Skeletal muscle tissue (tissue), 4 donors: ENCODE measurements around the gene EXOC3L1. TPM values are rescaled to one million over a fixed set of nuclear protein-coding genes. Genes with fewer than 3 reads are reported as not detected.

Experiments used
- H3K27ac ChIP-seq: one replicate; pipeline ENCODE4 v1.7.0; 2013; ENCODE audit warnings: mild to moderate bottlenecking, low read depth, low read length, inconsistent platforms
- H3K27me3 ChIP-seq, 3 donors: one replicate each; pipeline ENCODE4 v1.7.0; 2013; ENCODE audit warnings: low read length in 3 of 3; ENCODE audit not compliant: control insufficient read depth in 3 of 3, insufficient read depth in 3 of 3
- H3K36me3 ChIP-seq, 3 donors: one replicate each; pipeline ENCODE4 v1.7.0; 2013; ENCODE audit warnings: low read length in 3 of 3; ENCODE audit not compliant: control insufficient read depth in 3 of 3, insufficient read depth in 3 of 3
- H3K4me1 ChIP-seq, 3 donors: one replicate each; pipeline ENCODE4 v1.7.0; 2013; ENCODE audit warnings: low read length in 3 of 3, mild to moderate bottlenecking in 3 of 3; ENCODE audit not compliant: control insufficient read depth in 3 of 3, insufficient read depth in 3 of 3
- H3K4me3 ChIP-seq, 3 donors: one replicate each; pipeline ENCODE4 v1.7.0; 2013; ENCODE audit warnings: low read length in 3 of 3
- H3K9ac ChIP-seq, 3 donors: one replicate each; pipeline ENCODE4 v1.7.0; 2013; ENCODE audit warnings: low read length in 3 of 3, mild to moderate bottlenecking in 3 of 3, moderate library complexity in 2 of 3, low read depth in 1 of 3
- H3K9me3 ChIP-seq, 3 donors: one replicate each; pipeline ENCODE4 v1.7.0; 2013; ENCODE audit warnings: low read length in 3 of 3; ENCODE audit not compliant: control insufficient read depth in 3 of 3
- total RNA-seq: library from RNA; depleted of rRNA; stranded (reverse); fragments of >200 nt; gene quantifications from one replicate; pipeline ENCODE4 v1.2.3, GENCODE V29; 2014
- donor health status: Osteomylitis.

The EXOC3L1 gene
- total RNA-seq, 1 donor from 2014 or later, result 5.2 TPM

DNA sequence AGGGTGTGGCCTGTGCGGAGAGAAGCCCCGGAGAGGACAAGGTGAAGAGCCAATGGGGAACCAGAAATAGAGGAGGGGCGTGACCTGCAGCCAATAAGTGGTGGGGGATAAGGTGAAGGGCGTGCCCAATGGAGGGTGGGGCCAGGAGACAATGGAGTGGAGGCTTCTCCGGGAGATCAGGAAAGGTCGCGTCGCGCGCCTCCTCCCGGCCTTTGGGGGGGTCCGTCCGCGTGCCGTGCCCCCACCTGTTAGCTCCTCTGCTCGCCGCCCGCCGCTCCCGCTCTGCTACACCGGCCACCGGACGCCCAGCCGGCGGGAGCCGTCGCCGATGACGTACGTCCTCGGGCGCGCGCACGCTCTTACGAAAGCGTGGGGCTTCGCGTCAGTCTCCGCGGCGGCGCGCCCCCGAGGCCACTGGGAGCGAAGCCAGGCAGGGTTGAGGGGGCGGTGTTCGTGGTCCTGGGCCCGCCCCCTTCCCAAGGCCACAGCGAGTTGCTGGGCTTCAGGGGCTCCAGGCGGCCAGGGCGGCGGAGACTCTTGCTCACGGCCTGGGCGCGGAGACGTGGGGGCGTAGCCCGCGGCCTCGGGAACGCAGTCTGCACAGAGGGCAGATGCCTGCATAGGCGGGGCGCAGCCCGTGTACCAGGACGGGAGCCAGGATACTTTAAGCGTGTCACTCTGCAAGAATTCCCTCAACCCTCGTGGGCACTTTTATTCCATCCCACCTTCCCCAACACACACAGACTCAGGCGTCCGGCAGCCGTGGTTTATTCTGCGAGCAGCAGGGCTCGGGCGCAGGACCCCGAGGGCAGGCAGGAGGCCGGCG, 6.1 kb downstream of the EXOC3L1 start, which contains the start of gene MATCAP1:
MATCAP1 (minus strand) TSS at position 337 of the 826 bp plus-strand sequence. CDS start 3,353 bp downstream, outside the sequence.
- Histone ChIP-seq H3K27me3 (no peaks in the 10 kb centered on the region), H3K4me1 (peaks cover 31 to 49% (median 42%) of the 10 kb centered on the region in 3 donors), H3K36me3 (no peaks in the 10 kb centered on the region), H3K27ac (peak within 1 kb of the TSS; percentile 95), H3K9ac (peak within 1 kb of the TSS; percentile 82 to 91 (median 89)), H3K4me3 (peak within 1 kb of the TSS; percentile 80 to 84 (median 82)), H3K9me3 (no peaks in the 10 kb centered on the region)

DNA sequence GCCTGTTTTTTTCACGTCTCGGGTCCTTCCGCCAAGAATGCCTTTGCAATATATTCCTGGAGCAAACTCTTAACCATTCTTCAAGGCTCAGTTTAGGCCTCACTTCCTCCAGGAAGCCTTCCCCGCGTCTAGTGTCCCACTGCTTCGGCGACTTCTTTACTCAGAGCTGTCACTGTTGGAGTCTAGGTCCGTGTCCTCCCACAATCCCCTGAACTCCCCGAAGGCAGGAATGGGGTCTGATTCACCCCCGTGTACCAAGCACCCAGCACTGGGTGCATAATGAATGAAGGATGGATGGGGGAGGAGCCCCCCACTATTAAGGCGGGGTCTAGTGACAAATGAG, 6.7 kb downstream of the EXOC3L1 start:
- H3K9ac ChIP-seq, result peak overlapping the region; percentile 82 to 91 (median 89)
- no peaks in the 10 kb centered on the region for H3K27me3 ChIP-seq
- H3K9me3 ChIP-seq, result no peaks in the 10 kb centered on the region
- peak overlapping the region; percentile 80 to 84 (median 82) for H3K4me3 ChIP-seq
- peak overlapping the region; percentile 95 for H3K27ac ChIP-seq
- H3K36me3 ChIP-seq, result no peaks in the 10 kb centered on the region
- H3K4me1 ChIP-seq, result peaks cover 37 to 54% (median 45%) of the 10 kb centered on the region in 3 donors

- Histone ChIP-seq H3K9ac (peak overlapping the region in 1 of 3 donors; percentile 91), H3K27me3 (no peaks in the 10 kb centered on the region), H3K27ac (no peak overlapping the region), H3K36me3 (no peaks in the 10 kb centered on the region), H3K9me3 (no peaks in the 10 kb centered on the region), H3K4me3 (no peak overlapping the region), H3K4me1 (peaks cover 43 to 64% (median 52%) of the 10 kb centered on the region in 3 donors)
Observed at GRCh38 chr16:67182288-67182687, 7.6 kb downstream of the EXOC3L1 start.

- Histone ChIP-seq H3K4me1 (peaks cover 48 to 68% (median 52%) of the 10 kb centered on the region in 3 donors), H3K36me3 (peaks cover 0 to 2% (median 0%) of the 10 kb centered on the region in 3 donors), H3K4me3 (no peak overlapping the region), H3K9ac (peak overlapping the region in 2 of 3 donors; percentile 8 to 32), H3K9me3 (no peaks in the 10 kb centered on the region), H3K27ac (peak overlapping the region; percentile 45), H3K27me3 (no peaks in the 10 kb centered on the region)
Observed at GRCh38 chr16:67181346-67181745, 8.6 kb downstream of the EXOC3L1 start.

- H3K9me3 ChIP-seq, result no peaks in the 10 kb centered on the region
- no peak overlapping the region for H3K4me3 ChIP-seq
- H3K9ac ChIP-seq, result no peak overlapping the region
- H3K36me3 ChIP-seq, result peaks cover 5 to 10% (median 8%) of the 10 kb centered on the region in 3 donors
- H3K27ac ChIP-seq, result no peak overlapping the region
- peaks cover 50 to 74% (median 52%) of the 10 kb centered on the region in 3 donors for H3K4me1 ChIP-seq
- no peaks in the 10 kb centered on the region for H3K27me3 ChIP-seq
Observed at GRCh38 chr16:67180166-67180565, 9.8 kb downstream of the EXOC3L1 start.

GRCh38 chr16:67179421-67180080, 10.4 kb downstream of the EXOC3L1 start:
- peaks cover 51 to 74% (median 52%) of the 10 kb centered on the region in 3 donors for H3K4me1 ChIP-seq
- no peak overlapping the region for H3K27ac ChIP-seq
- H3K9ac ChIP-seq, result peak overlapping the region in 1 of 3 donors; percentile 25

DNA sequence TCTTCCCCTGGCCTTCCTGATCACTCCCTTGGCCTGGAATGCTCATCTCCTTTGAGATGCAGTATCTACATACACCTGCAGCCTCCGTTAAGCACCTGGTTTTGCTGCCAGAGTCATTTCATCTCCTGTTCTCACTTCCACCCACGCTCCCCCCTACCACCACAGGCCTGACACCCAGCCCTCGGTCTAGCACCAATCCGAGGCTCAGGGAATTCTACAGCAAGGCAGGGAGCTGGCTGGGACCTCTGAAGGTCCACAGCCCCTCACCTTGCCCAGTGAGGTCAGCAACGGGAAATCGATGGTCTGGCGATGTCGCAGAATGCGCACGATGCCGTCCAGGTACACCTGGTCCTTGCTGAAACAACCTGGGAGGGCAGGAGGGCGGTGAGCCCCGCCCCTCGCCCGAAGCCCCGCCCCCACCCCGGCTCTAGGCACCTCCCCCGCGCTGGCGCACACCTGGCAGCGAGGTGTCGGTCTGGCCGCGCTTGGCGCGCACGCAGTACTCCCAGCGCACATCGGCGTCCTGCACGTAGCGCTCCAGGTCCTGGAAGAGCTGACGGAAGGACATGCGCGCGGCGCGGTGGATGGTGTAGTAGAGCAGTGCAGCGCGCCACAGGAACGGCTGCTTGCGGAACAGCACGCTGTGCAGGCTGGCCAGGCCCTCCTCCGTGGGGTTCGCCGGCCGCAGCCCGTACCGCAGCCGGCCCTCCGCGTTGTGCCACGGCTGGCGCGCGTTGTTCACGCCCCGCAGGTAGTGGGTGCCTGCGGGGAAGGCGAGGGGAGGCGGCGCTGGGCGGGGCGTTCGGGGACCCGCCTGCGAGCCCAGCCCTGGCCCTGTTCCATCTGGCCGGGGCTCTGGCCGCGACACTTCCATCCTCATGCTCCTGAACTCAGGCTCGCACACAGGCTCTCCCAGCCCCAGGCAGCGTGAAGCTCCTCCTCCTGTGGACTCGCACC, 11.9 kb downstream of the EXOC3L1 start:
- Histone ChIP-seq H3K9me3 (no peaks in the 10 kb centered on the region), H3K36me3 (peaks cover 10 to 14% (median 12%) of the 10 kb centered on the region in 3 donors)

More at GRCh38 chr16:67179421-67180080, 10.4 kb downstream of the EXOC3L1 start:
- Histone ChIP-seq H3K4me3 (no peak overlapping the region), H3K36me3 (peaks cover 10 to 14% (median 12%) of the 10 kb centered on the region in 3 donors), H3K27me3 (no peaks in the 10 kb centered on the region), H3K9me3 (no peaks in the 10 kb centered on the region)

DNA sequence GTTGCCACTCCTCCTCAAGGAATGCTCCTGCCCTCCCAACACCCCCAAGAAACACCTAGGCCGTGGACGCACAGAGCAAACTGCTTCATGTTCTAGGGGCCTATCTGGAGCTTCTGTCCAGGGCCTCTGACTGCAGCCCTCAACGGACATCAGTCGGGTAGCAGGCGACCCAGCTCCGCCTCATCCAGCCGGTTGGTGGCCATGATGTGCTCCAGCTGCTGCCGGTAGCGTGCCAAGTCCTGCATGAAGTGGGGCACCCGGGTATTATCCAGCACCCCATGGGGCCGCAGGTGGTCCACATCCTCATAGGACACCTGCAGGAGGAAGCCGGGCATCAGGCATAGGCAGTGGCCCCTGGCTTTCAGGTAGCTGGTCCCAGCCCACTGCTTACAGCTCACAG, 13.3 kb downstream of the EXOC3L1 start:
- Histone ChIP-seq H3K9ac (peak overlapping the region in 1 of 3 donors; percentile 33), H3K4me1 (peaks cover 56 to 77% (median 58%) of the 10 kb centered on the region in 3 donors), H3K36me3 (peaks cover 10 to 14% (median 12%) of the 10 kb centered on the region in 3 donors), H3K27me3 (no peaks in the 10 kb centered on the region), H3K9me3 (no peaks in the 10 kb centered on the region), H3K27ac (no peak overlapping the region), H3K4me3 (no peak overlapping the region)

More for the DNA sequence above, 11.9 kb downstream of the EXOC3L1 start:
- Histone ChIP-seq H3K4me3 (peak overlapping the region; percentile 62 to 73 (median 72)), H3K9ac (peak overlapping the region in 2 of 3 donors; percentile 4 to 77), H3K27me3 (no peaks in the 10 kb centered on the region), H3K27ac (no peak overlapping the region), H3K4me1 (peaks cover 57 to 75% (median 57%) of the 10 kb centered on the region in 3 donors)

DNA sequence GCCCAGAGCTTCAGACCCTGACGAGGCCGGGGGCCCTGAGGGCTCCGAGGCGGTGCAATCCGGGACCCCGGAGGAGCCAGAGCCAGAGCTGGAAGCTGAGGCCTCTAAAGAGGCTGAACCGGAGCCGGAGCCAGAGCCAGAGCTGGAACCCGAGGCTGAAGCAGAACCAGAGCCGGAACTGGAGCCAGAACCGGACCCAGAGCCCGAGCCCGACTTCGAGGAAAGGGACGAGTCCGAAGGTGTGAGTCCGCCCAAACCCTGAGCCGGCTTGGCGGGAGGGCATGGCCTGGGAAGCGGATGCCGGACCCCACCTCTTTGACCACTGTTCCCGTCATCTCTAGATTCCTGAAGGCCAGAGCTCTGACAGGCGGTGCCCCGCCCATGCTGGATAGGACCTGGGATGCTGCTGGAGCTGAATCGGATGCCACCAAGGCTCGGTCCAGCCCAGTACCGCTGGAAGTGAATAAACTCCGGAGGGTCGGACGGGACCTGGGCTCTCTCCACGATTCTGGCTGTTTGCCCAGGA, 15.2 kb downstream of the EXOC3L1 start:
- H3K27ac ChIP-seq, result peak overlapping the region; percentile 91
- H3K9ac ChIP-seq, result peak overlapping the region; percentile 67 to 95 (median 76)
- H3K27me3 ChIP-seq, result no peaks in the 10 kb centered on the region
- H3K9me3 ChIP-seq, result no peaks in the 10 kb centered on the region
- peak overlapping the region; percentile 64 to 86 (median 65) for H3K4me3 ChIP-seq
- H3K36me3 ChIP-seq, result peaks cover 10 to 14% (median 12%) of the 10 kb centered on the region in 3 donors
- peaks cover 66 to 80% (median 69%) of the 10 kb centered on the region in 3 donors for H3K4me1 ChIP-seq
